A673 (cell line): ENCODE data around the gene PLET1.

Experiments used
- CTCF ChIP-seq: fragments of 300-800, 200-600 bp; sonication (generic); conservative IDR thresholded peaks from 2 replicates; pipeline ENCODE4 v1.5.1; 2017; ENCODE audit warnings: low read depth, mild to moderate bottlenecking, antibody characterized with exemption, low read length, moderate library complexity, mixed read lengths
- EZH2 ChIP-seq: fragments of 200-600 bp; sonication (generic); IDR thresholded peaks from 2 replicates; pipeline ENCODE4 v1.6.1; 2017; ENCODE audit warnings: borderline replicate concordance, low read depth, mild to moderate bottlenecking, mixed read lengths, antibody characterized with exemption, low read length; ENCODE audit not compliant: poor library complexity, severe bottlenecking

- TF ChIP-seq EZH2 (no peak), CTCF (no peak)
Measured at GRCh38 chr11:112296044-112296443, 35.4 kb upstream of the PLET1 start.
